GM12878 (cell line): Measurements from ENCODE around the gene RREB1. TPM values are rescaled to one million over a fixed set of nuclear protein-coding genes. Genes with fewer than 3 reads are reported as not detected.

ENCODE experiments used
- ATAC-seq: fragments of 200-7000 bp; cut with Tn5 transposase; 3 replicates; pipeline ENCODE4 v1.9.1; 2020; ENCODE audit warnings: mild to moderate bottlenecking, moderate library complexity
- BruUV-seq: library from RNA; stranded (reverse); fragments of 400-500 nt; replicated peaks from 2 replicates; lab custom pipeline; 2021; lab: Mats Ljungman, UMichigan
- CTCF ChIA-PET: fragments of 300-600 bp; sonication (Branson Sonifier 250); formaldehyde crosslinking; extraction: SDS; loops from one replicate; lab custom pipeline; 2021; ENCODE audit warnings: inconsistent platforms; lab: Yijun Ruan, JAX
- POLR2A ChIA-PET: fragments of 350-600 bp; formaldehyde crosslinking; extraction: SDS; loops from one replicate; lab custom pipeline; 2021; ENCODE audit warnings: inconsistent platforms; lab: Charles Lee
- RAD21 ChIA-PET: fragments of 300-600 bp; sonication (Branson Sonifier 250); formaldehyde crosslinking; loops from one replicate; lab custom pipeline; 2023; ENCODE audit warnings: antibody characterized with exemption; ENCODE audit not compliant: unreplicated experiment; lab: Charles Lee
- SMC1A ChIA-PET: fragments of 300-600 bp; sonication (Branson Sonifier 250); formaldehyde crosslinking; loops from one replicate; lab custom pipeline; 2023; ENCODE audit not compliant: unreplicated experiment, uncharacterized antibody; lab: Charles Lee
- DNase-seq: peaks from one replicate; pipeline ENCODE4 v3.0.0-alpha.2; 2011; ENCODE audit warnings: low read depth, low spot score
- FAIRE-seq: peaks from 3 replicates; lab custom pipeline; 2011; peaks lifted over from hg19 to GRCh38; lab: Jason Lieb, UNC
- H2AFZ ChIP-seq: 2 replicates; pipeline ENCODE4 v1.6.0; 2011; ENCODE audit warnings: low read depth, low read length, control low read depth; ENCODE audit not compliant: control insufficient read depth
- H3K27ac ChIP-seq: 2 replicates; pipeline ENCODE4 v1.5.1; 2011; ENCODE audit warnings: control low read depth; ENCODE audit not compliant: control insufficient read depth, insufficient read depth
- H3K27me3 ChIP-seq, 2 experiments: replicated peaks in 1 of 2; 2 replicates each; pipeline versions ENCODE4 v1.6.0 to v1.6.1; 2011; ENCODE audit warnings: low read length in 1 of 2; ENCODE audit not compliant: control insufficient read depth in 2 of 2, insufficient read depth in 2 of 2
- H3K36me3 ChIP-seq, 2 experiments: 2 replicates each; pipeline ENCODE4 v1.5.1; 2011; ENCODE audit warnings: low read length in 1 of 2; ENCODE audit not compliant: control insufficient read depth in 2 of 2, insufficient read depth in 2 of 2
- H3K4me1 ChIP-seq: 2 replicates; pipeline ENCODE4 v1.6.1; 2011; ENCODE audit warnings: mild to moderate bottlenecking, low read length, moderate library complexity, mixed read lengths; ENCODE audit not compliant: control insufficient read depth, insufficient read depth
- H3K4me2 ChIP-seq: 2 replicates; pipeline ENCODE4 v1.6.0; 2011; ENCODE audit warnings: control low read depth; ENCODE audit not compliant: control insufficient read depth, insufficient read depth
- H3K4me3 ChIP-seq: fragments of 200-600 bp; sonication (generic); 2 replicates; pipeline ENCODE4 v1.5.1; 2016
- H3K79me2 ChIP-seq: 2 replicates; pipeline ENCODE4 v1.6.0; 2011; ENCODE audit warnings: low read length; ENCODE audit not compliant: control insufficient read depth, insufficient read depth
- H3K9ac ChIP-seq: 2 replicates; pipeline ENCODE4 v1.8.0; 2011; ENCODE audit warnings: low read length, control low read depth, mixed read lengths; ENCODE audit not compliant: control insufficient read depth, insufficient read depth
- H3K9me3 ChIP-seq: replicated peaks from 3 replicates; pipeline ENCODE4 v1.5.1; 2011; ENCODE audit warnings: mild to moderate bottlenecking, low read length; ENCODE audit not compliant: control insufficient read depth, insufficient read depth
- H4K20me1 ChIP-seq: 2 replicates; pipeline ENCODE4 v1.6.0; 2011; ENCODE audit not compliant: control insufficient read depth, insufficient read depth
- ATF2 ChIP-seq: IDR thresholded peaks from 2 replicates; pipeline ENCODE4 v1.6.1; 2012; ENCODE audit warnings: low read length, inconsistent platforms
- MTA2 ChIP-seq: fragments of 450-650 bp; IDR thresholded peaks from 2 replicates; pipeline ENCODE4 v1.6.1; 2016; ENCODE audit warnings: low read depth, mild to moderate bottlenecking, moderate library complexity
- STAT3 ChIP-seq: IDR thresholded peaks from 2 replicates; pipeline ENCODE4 v1.6.1; 2011; ENCODE audit warnings: low read depth, low read length, improper control_type of control experiment
- ZBTB11 ChIP-seq: fragments of 450-650 bp; formaldehyde crosslinking; IDR thresholded peaks from 2 replicates; pipeline ENCODE4 v1.5.0; 2022; ENCODE audit warnings: mild to moderate bottlenecking, missing genetic modification characterization
- ZNF217 ChIP-seq: fragments of 450-650 bp; IDR thresholded peaks from 2 replicates; pipeline ENCODE4 v1.6.1; 2017; ENCODE audit warnings: antibody characterized with exemption, mild to moderate bottlenecking
- WGBS: methylation state at CpG from one replicate; pipeline ENCODE4 v1.1.6; 2016; ENCODE audit warnings: low lambda C conversion rate; ENCODE audit not compliant: insufficient replicate concordance, insufficient coverage; ENCODE audit errors: missing lambda C conversion rate; 5-methylcytosine and 5-hydroxymethylcytosine counted together
- in situ Hi-C: fragments of 300-500 bp; cut with MboI; formaldehyde crosslinking; loops from 9 replicates; pipeline ENCODE4 v1.14.3; 2018; ENCODE audit warnings: mixed read lengths
- intact Hi-C: fragments of 100-400 bp; cut with micrococcal nuclease; formaldehyde crosslinking; loops from one replicate; pipeline ENCODE4 v1.14.2; 2022; ENCODE audit not compliant: unreplicated experiment
- polyA plus RNA-seq, 11 experiments: library from polyadenylated mRNA; depleted of rRNA in 4 of 11; unstranded in 6 of 11; stranded (reverse) in 5 of 11; fragments of >200 nt; fragmentation: Nextera tagmentation in 4 of 11; fragmentation: Illumina TruSeq in 1 of 11; extraction: Ambion mirVana in 4 of 11; extraction: Trizol in 1 of 11; gene quantifications; 1 replicate in 1 of 11; 2 replicates in 10 of 11; pipeline versions ENCODE4 v1.2.1 to v1.2.3, GENCODE V29; 2011 to 2016; ENCODE audit warnings: inconsistent platforms in 2 of 11, missing spikeins in 2 of 11, low read depth in 1 of 11
- total RNA-seq, 4 experiments: library from RNA; depleted of rRNA in 3 of 4; stranded (reverse); fragments of >200 nt in 3 of 4; fragmentation: Illumina TruSeq in 1 of 4; extraction: Trizol in 1 of 4; gene quantifications; 2 replicates each; pipeline versions ENCODE4 v1.2.1 to v1.2.3, GENCODE V29; 2013 to 2021
- TF ChIP-seq, protein P1 (sequence below): IDR thresholded peaks from 2 replicates; pipeline ENCODE4 v1.6.1; 2011; ENCODE audit warnings: low read depth, mild to moderate bottlenecking, low read length, moderate library complexity, borderline replicate concordance; ENCODE audit errors: extremely low read depth

RREB1 gene
- total and polyA plus RNA-seq, 10 of the 15 experiments (the other 5 are each of a cell fraction or from before 2014, with no cell fraction given) = 1.9 to 30.3 (median 8.6) TPM

GRCh38 chr6:7200598-7201443 is 93.1 kb downstream of the RREB1 start:
- in situ Hi-C loops = no loop called here
- no peak overlapping the region for H3K27ac ChIP-seq
- TF ChIP-seq ATF2 (no peak), ZBTB11 (CRISPR knock-in tag) (no peak), MTA2 (no peak), STAT3 (no peak), ZNF217 (no peak)
- TF ChIP-seq, protein P1, sequence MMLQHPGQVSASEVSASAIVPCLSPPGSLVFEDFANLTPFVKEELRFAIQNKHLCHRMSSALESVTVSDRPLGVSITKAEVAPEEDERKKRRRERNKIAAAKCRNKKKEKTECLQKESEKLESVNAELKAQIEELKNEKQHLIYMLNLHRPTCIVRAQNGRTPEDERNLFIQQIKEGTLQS = no peak
- TF ChIP-seq, all 136 proteins: peak for 0
- no peak overlapping the region for H2AFZ ChIP-seq
- H3K4me3 ChIP-seq = no peak overlapping the region
- DNase-seq (no peak), ATAC-seq (no peak), FAIRE-seq (no peak)
- peaks cover 2% of the 10 kb centered on the region for H3K79me2 ChIP-seq
- no peak overlapping the region for H3K9ac ChIP-seq
- H3K9me3 ChIP-seq = no peaks in the 10 kb centered on the region
- ChIA-PET POLR2A (interaction anchor here (0.5 to 1.3 kb wide), 2 partner anchors 114 to 128 kb away, joined by 3 read pairs; no protein-coding TSS in a partner anchor), CTCF (interaction anchor here (1.0 to 1.5 kb wide), 3 partner anchors 13 to 414 kb away, joined by 3 read pairs; no protein-coding TSS in a partner anchor), SMC1A (interaction anchor here (0.7 to 0.8 kb wide), 2 partner anchors 23 to 42 kb away, joined by 3 read pairs; no protein-coding TSS in a partner anchor), RAD21 (interaction anchor here (2.5 kb wide), 1 partner anchor 49 kb away, joined by 6 read pairs; no protein-coding TSS in a partner anchor)
- intact Hi-C loops = no loop called here
- H3K27me3 ChIP-seq = no peaks in the 10 kb centered on the region
- peaks cover 33% of the 10 kb centered on the region for H3K4me1 ChIP-seq
- 97% methylated on average over 13 of the region's 13 CpGs for WGBS
- peaks cover 11 to 31% of the 10 kb centered on the region in 2 experiments for H3K36me3 ChIP-seq
- no peak overlapping the region for H3K4me2 ChIP-seq
- H4K20me1 ChIP-seq = no peaks in the 10 kb centered on the region
- BruUV-seq = no TSS peak
